HFF-Myc (cell line): ENCODE measurements around the gene CPEB2.

Experiments used
- DNase-seq: peaks from one replicate; pipeline ENCODE4 v3.0.0-alpha.2; 2011; ENCODE audit warnings: low read depth; ENCODE audit errors: extremely low read depth
- H3K4me3 ChIP-seq: replicated peaks from 2 replicates; pipeline ENCODE4 v1.5.1; 2011; ENCODE audit warnings: low read depth, mild to moderate bottlenecking, control low read depth, low read length
- TF ChIP-seq, protein P1 (sequence below): IDR thresholded peaks from 2 replicates; pipeline ENCODE4 v1.5.1; 2012; ENCODE audit warnings: mild to moderate bottlenecking, low read depth, low read length, control low read depth; ENCODE audit errors: missing control alignments

Gene CPEB2

GRCh38 chr4:15106399-15106798 lies 104.1 kb downstream of the CPEB2 start:
- TF ChIP-seq, protein P1, sequence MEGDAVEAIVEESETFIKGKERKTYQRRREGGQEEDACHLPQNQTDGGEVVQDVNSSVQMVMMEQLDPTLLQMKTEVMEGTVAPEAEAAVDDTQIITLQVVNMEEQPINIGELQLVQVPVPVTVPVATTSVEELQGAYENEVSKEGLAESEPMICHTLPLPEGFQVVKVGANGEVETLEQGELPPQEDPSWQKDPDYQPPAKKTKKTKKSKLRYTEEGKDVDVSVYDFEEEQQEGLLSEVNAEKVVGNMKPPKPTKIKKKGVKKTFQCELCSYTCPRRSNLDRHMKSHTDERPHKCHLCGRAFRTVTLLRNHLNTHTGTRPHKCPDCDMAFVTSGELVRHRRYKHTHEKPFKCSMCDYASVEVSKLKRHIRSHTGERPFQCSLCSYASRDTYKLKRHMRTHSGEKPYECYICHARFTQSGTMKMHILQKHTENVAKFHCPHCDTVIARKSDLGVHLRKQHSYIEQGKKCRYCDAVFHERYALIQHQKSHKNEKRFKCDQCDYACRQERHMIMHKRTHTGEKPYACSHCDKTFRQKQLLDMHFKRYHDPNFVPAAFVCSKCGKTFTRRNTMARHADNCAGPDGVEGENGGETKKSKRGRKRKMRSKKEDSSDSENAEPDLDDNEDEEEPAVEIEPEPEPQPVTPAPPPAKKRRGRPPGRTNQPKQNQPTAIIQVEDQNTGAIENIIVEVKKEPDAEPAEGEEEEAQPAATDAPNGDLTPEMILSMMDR, result no peak
- no peak for DNase-seq
- no peak overlapping the region for H3K4me3 ChIP-seq

GRCh38 chr4:15109600-15109999 lies 107.3 kb downstream of the CPEB2 start:
- H3K4me3 ChIP-seq, result no peak overlapping the region
- DNase-seq, result no peak
- TF ChIP-seq, protein P1, result no peak

GRCh38 chr4:15110120-15110571 lies 107.9 kb downstream of the CPEB2 start:
- DNase-seq, result no peak
- H3K4me3 ChIP-seq, result no peak overlapping the region
- TF ChIP-seq, protein P1, result no peak

- no peak overlapping the region for H3K4me3 ChIP-seq
- DNase-seq, result no peak
- TF ChIP-seq, protein P1, result no peak
These were observed 114.3 kb downstream of the CPEB2 start for GRCh38 chr4:15116509-15117079.

- TF ChIP-seq, protein P1, result no peak
- DNase-seq, result no peak
- H3K4me3 ChIP-seq, result no peak overlapping the region
These were observed 115.1 kb downstream of the CPEB2 start for GRCh38 chr4:15117270-15117946.

- TF ChIP-seq, protein P1, result no peak
- DNase-seq, result no peak
- no peak overlapping the region for H3K4me3 ChIP-seq
These were observed 116.0 kb downstream of the CPEB2 start for GRCh38 chr4:15118292-15118691.
